ENCODE measurements around the gene ZNF462.

Gene ZNF462

GRCh38 chr9:106867286-106867685 lies 4.3 kb downstream of the ZNF462 start:
- Histone ChIP-seq H3K9ac (ENCODE audit: low read depth, low read length) (no peak overlapping the region), H3K4me3 (ENCODE audit: low read length) (peak overlapping the region; percentile 96), H3K4me1 (ENCODE audit: insufficient read depth, low read length) (peaks cover 62% of the 10 kb centered on the region), H3K27me3 (ENCODE audit: insufficient read depth, low read length) (no peaks in the 10 kb centered on the region), H3K27ac (ENCODE audit: low read length) (no peak overlapping the region), H3K36me3 (ENCODE audit: insufficient read depth, low read depth, low read length) (peaks cover 37% of the 10 kb centered on the region; the same call in 1 of the 2 replicates), H3K9me3 (ENCODE audit: insufficient read depth, low read depth, low read length) (no peaks in the 10 kb centered on the region)

GRCh38 chr9:106868087-106868486 lies 5.1 kb downstream of the ZNF462 start:
- no peaks in the 10 kb centered on the region for H3K27me3 ChIP-seq (ENCODE audit: insufficient read depth, low read length)
- H3K4me3 ChIP-seq (ENCODE audit: low read length) = no peak overlapping the region
- H3K9me3 ChIP-seq (ENCODE audit: insufficient read depth, low read depth, low read length) = no peaks in the 10 kb centered on the region
- H3K27ac ChIP-seq (ENCODE audit: low read length) = no peak overlapping the region
- H3K36me3 ChIP-seq (ENCODE audit: insufficient read depth, low read depth, low read length) = peaks cover 37% of the 10 kb centered on the region; the same call in 1 of the 2 replicates
- peaks cover 62% of the 10 kb centered on the region for H3K4me1 ChIP-seq (ENCODE audit: insufficient read depth, low read length)
- H3K9ac ChIP-seq (ENCODE audit: low read depth, low read length) = no peak overlapping the region

GRCh38 chr9:106868565-106868964 lies 5.6 kb downstream of the ZNF462 start:
- Histone ChIP-seq H3K27me3 (ENCODE audit: insufficient read depth, low read length) (no peaks in the 10 kb centered on the region), H3K9ac (ENCODE audit: low read depth, low read length) (no peak overlapping the region), H3K9me3 (ENCODE audit: insufficient read depth, low read depth, low read length) (no peaks in the 10 kb centered on the region), H3K27ac (ENCODE audit: low read length) (no peak overlapping the region), H3K4me1 (ENCODE audit: insufficient read depth, low read length) (peaks cover 65% of the 10 kb centered on the region), H3K36me3 (ENCODE audit: insufficient read depth, low read depth, low read length) (peaks cover 37% of the 10 kb centered on the region; the same call in 1 of the 2 replicates), H3K4me3 (ENCODE audit: low read length) (no peak overlapping the region)

GRCh38 chr9:106869028-106869427 lies 6.1 kb downstream of the ZNF462 start:
- H3K9ac ChIP-seq (ENCODE audit: low read depth, low read length) = no peak overlapping the region
- H3K9me3 ChIP-seq (ENCODE audit: insufficient read depth, low read depth, low read length) = no peaks in the 10 kb centered on the region
- H3K4me1 ChIP-seq (ENCODE audit: insufficient read depth, low read length) = peaks cover 69% of the 10 kb centered on the region
- H3K36me3 ChIP-seq (ENCODE audit: insufficient read depth, low read depth, low read length) = peaks cover 37% of the 10 kb centered on the region; the same call in 1 of the 2 replicates
- no peak overlapping the region for H3K27ac ChIP-seq (ENCODE audit: low read length)
- no peaks in the 10 kb centered on the region for H3K27me3 ChIP-seq (ENCODE audit: insufficient read depth, low read length)
- H3K4me3 ChIP-seq (ENCODE audit: low read length) = 0 out of 2 replicates have a peak overlapping the region, but pooled peaks have one; percentile 14

- Histone ChIP-seq H3K27me3 (ENCODE audit: insufficient read depth, low read length) (no peaks in the 10 kb centered on the region), H3K9ac (ENCODE audit: low read depth, low read length) (no peak overlapping the region), H3K4me1 (ENCODE audit: insufficient read depth, low read length) (peaks cover 73% of the 10 kb centered on the region), H3K4me3 (ENCODE audit: low read length) (peak overlapping the region; percentile 14; the same call in 1 of the 2 replicates), H3K27ac (ENCODE audit: low read length) (no peak overlapping the region), H3K36me3 (ENCODE audit: insufficient read depth, low read depth, low read length) (peaks cover 37% of the 10 kb centered on the region; the same call in 1 of the 2 replicates), H3K9me3 (ENCODE audit: insufficient read depth, low read depth, low read length) (no peaks in the 10 kb centered on the region)
These were observed 6.5 kb downstream of the ZNF462 start for GRCh38 chr9:106869458-106869857.

- H3K27ac ChIP-seq (ENCODE audit: low read length) = no peak overlapping the region
- H3K4me3 ChIP-seq (ENCODE audit: low read length) = no peak overlapping the region
- H3K27me3 ChIP-seq (ENCODE audit: insufficient read depth, low read length) = no peaks in the 10 kb centered on the region
- H3K36me3 ChIP-seq (ENCODE audit: insufficient read depth, low read depth, low read length) = peaks cover 20% of the 10 kb centered on the region; the same call in 1 of the 2 replicates
- H3K9me3 ChIP-seq (ENCODE audit: insufficient read depth, low read depth, low read length) = no peaks in the 10 kb centered on the region
- no peak overlapping the region for H3K9ac ChIP-seq (ENCODE audit: low read depth, low read length)
- peaks cover 75% of the 10 kb centered on the region for H3K4me1 ChIP-seq (ENCODE audit: insufficient read depth, low read length)
These were observed 9.7 kb downstream of the ZNF462 start for GRCh38 chr9:106872641-106873040.

- peaks cover 6% of the 10 kb centered on the region; the same call in 1 of the 2 replicates for H3K36me3 ChIP-seq (ENCODE audit: insufficient read depth, low read depth, low read length)
- no peaks in the 10 kb centered on the region for H3K27me3 ChIP-seq (ENCODE audit: insufficient read depth, low read length)
- H3K9ac ChIP-seq (ENCODE audit: low read depth, low read length) = no peak overlapping the region
- no peaks in the 10 kb centered on the region for H3K9me3 ChIP-seq (ENCODE audit: insufficient read depth, low read depth, low read length)
- H3K4me1 ChIP-seq (ENCODE audit: insufficient read depth, low read length) = peaks cover 74% of the 10 kb centered on the region
- no peak overlapping the region for H3K4me3 ChIP-seq (ENCODE audit: low read length)
- H3K27ac ChIP-seq (ENCODE audit: low read length) = no peak overlapping the region
These were observed 11.1 kb downstream of the ZNF462 start for GRCh38 chr9:106874031-106874430.

GRCh38 chr9:106874652-106875051 lies 11.7 kb downstream of the ZNF462 start:
- H3K4me3 ChIP-seq (ENCODE audit: low read length) = no peak overlapping the region
- no peak overlapping the region for H3K27ac ChIP-seq (ENCODE audit: low read length)
- H3K36me3 ChIP-seq (ENCODE audit: insufficient read depth, low read depth, low read length) = peaks cover 9% of the 10 kb centered on the region; the same call in 1 of the 2 replicates
- H3K9me3 ChIP-seq (ENCODE audit: insufficient read depth, low read depth, low read length) = no peaks in the 10 kb centered on the region
- no peak overlapping the region for H3K9ac ChIP-seq (ENCODE audit: low read depth, low read length)
- H3K27me3 ChIP-seq (ENCODE audit: insufficient read depth, low read length) = no peaks in the 10 kb centered on the region
- peaks cover 74% of the 10 kb centered on the region for H3K4me1 ChIP-seq (ENCODE audit: insufficient read depth, low read length)

GRCh38 chr9:106875529-106875928 lies 12.6 kb downstream of the ZNF462 start:
- no peak overlapping the region for H3K4me3 ChIP-seq (ENCODE audit: low read length)
- no peak overlapping the region for H3K27ac ChIP-seq (ENCODE audit: low read length)
- no peaks in the 10 kb centered on the region for H3K9me3 ChIP-seq (ENCODE audit: insufficient read depth, low read depth, low read length)
- H3K36me3 ChIP-seq (ENCODE audit: insufficient read depth, low read depth, low read length) = peaks cover 18% of the 10 kb centered on the region; the same call in 1 of the 2 replicates
- H3K27me3 ChIP-seq (ENCODE audit: insufficient read depth, low read length) = no peaks in the 10 kb centered on the region
- H3K9ac ChIP-seq (ENCODE audit: low read depth, low read length) = no peak overlapping the region
- peaks cover 73% of the 10 kb centered on the region for H3K4me1 ChIP-seq (ENCODE audit: insufficient read depth, low read length)

- Histone ChIP-seq H3K4me1 (ENCODE audit: insufficient read depth, low read length) (peaks cover 70% of the 10 kb centered on the region), H3K27me3 (ENCODE audit: insufficient read depth, low read length) (no peaks in the 10 kb centered on the region), H3K4me3 (ENCODE audit: low read length) (peak overlapping the region; percentile 57; the same call in 1 of the 2 replicates), H3K27ac (ENCODE audit: low read length) (no peak overlapping the region), H3K9me3 (ENCODE audit: insufficient read depth, low read depth, low read length) (no peaks in the 10 kb centered on the region), H3K9ac (ENCODE audit: low read depth, low read length) (peak overlapping the region; percentile 21; the same call in 1 of the 2 replicates), H3K36me3 (ENCODE audit: insufficient read depth, low read depth, low read length) (peaks cover 22% of the 10 kb centered on the region; the same call in 1 of the 2 replicates)
These were observed 14.4 kb downstream of the ZNF462 start for GRCh38 chr9:106877345-106877744.

- H3K9ac ChIP-seq (ENCODE audit: low read depth, low read length) = peak overlapping the region; percentile 21
These were observed 15.3 kb downstream of the ZNF462 start for GRCh38 chr9:106878081-106878837.

GRCh38 chr9:106878934-106879333 lies 16.0 kb downstream of the ZNF462 start:
- Histone ChIP-seq H3K27ac (ENCODE audit: low read length) (no peak overlapping the region), H3K4me1 (ENCODE audit: insufficient read depth, low read length) (peaks cover 74% of the 10 kb centered on the region)

More at GRCh38 chr9:106878081-106878837, 15.3 kb downstream of the ZNF462 start:
- Histone ChIP-seq H3K9me3 (ENCODE audit: insufficient read depth, low read depth, low read length) (no peaks in the 10 kb centered on the region), H3K4me3 (ENCODE audit: low read length) (peak overlapping the region; percentile 57), H3K27ac (ENCODE audit: low read length) (no peak overlapping the region), H3K4me1 (ENCODE audit: insufficient read depth, low read length) (peaks cover 74% of the 10 kb centered on the region), H3K27me3 (ENCODE audit: insufficient read depth, low read length) (no peaks in the 10 kb centered on the region), H3K36me3 (ENCODE audit: insufficient read depth, low read depth, low read length) (peaks cover 23% of the 10 kb centered on the region; the same call in 1 of the 2 replicates)

More at GRCh38 chr9:106878934-106879333, 16.0 kb downstream of the ZNF462 start:
- H3K27me3 ChIP-seq (ENCODE audit: insufficient read depth, low read length) = no peaks in the 10 kb centered on the region
- H3K9me3 ChIP-seq (ENCODE audit: insufficient read depth, low read depth, low read length) = no peaks in the 10 kb centered on the region
- H3K9ac ChIP-seq (ENCODE audit: low read depth, low read length) = peak overlapping the region; percentile 7; the same call in 1 of the 2 replicates
- peaks cover 23% of the 10 kb centered on the region; the same call in 1 of the 2 replicates for H3K36me3 ChIP-seq (ENCODE audit: insufficient read depth, low read depth, low read length)
- H3K4me3 ChIP-seq (ENCODE audit: low read length) = peak overlapping the region; percentile 57

Measured in iPS-20b (cell line).